Fibroblast of skin of right biceps (primary cell): Measurements from ENCODE around the gene SKOR1.
A peak's percentile ranks its signal among the peaks of the same experiment; 100 is the strongest.

Experiments used
- DNase-seq: peaks from one replicate; pipeline ENCODE4 v3.0.0-alpha.2; 2013

Gene SKOR1

GRCh38 chr15:67819636-67820035 is 5.7 kb upstream of the SKOR1 start:
- no peak for DNase-seq

DNA sequence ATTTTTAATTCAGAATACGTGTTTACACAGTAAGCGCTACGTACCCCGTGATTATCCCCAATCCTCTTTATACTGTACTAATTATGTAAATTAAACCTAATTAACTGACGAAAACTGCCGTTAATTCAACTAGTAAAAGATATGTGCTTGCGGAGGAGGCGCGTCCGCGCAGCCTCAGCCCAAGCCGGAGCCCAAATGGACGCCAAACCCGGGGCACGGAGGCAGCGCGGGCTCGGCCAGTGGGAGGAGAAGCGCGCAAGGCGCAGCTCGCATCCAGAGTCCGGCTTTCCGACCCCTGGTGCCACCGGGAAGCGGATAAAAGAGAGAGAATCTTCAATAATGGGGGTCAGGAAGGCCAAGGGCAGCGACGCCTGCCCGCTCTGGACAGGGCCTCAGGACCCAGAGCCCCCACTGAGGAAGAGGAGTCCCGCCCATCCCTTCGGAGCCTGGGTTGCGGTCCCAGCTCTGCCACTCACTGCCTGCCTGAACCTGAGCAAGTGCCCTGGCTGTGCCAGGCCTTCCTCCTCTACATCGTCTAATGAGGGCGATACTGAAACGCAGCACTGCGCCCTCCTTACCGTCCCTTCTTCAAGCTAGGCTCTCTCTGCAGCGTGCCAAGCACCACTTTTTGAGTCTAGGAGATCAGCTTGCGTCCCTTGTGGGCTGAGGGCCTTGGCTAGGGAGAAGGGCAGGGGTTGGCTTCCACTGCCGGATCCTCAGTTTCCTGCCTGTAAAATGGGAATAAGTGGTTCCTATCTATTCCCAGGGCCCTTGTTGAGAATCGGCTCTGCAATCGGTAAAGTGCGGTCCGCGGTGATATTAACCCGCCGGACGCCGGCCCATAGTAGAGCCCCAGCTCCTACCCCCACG is 5.0 kb upstream of the SKOR1 start:
- DNase-seq, result no peak

- DNase-seq, result peak; percentile 56
These were observed 4.1 kb upstream of the SKOR1 start for GRCh38 chr15:67820992-67821783.

DNA sequence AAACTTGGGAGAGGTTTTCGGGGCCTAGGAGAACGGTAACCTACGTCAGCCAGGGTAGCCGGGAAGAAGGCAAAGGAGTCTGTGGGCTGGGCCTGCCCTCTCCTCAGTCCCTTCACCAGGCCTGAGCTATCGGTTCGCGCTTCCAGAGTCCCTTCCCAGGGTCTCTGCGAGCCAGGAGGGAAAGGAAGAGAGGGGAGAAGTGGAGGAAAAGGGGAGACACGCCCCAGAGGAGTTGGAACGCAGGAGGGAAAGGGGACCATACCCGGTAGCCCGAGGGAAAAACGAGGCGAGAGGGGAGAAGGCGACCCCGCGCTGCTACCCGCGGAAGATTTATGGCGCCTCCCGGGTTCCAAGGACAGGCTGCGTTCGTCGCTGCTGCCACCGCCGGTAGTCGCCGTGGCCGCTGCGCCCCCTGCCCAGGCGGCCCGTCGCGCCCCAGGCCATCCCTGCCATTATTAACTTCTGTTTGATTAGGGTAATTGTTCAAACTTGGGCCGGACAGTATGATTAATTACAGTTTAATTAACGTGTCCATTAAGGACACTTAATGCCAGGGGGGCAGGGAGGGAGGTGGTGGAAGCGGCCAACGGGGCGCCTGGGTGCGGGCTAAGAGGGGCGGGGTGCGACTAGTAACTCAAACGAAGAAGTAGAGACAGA is 3.4 kb upstream of the SKOR1 start:
- DNase-seq, result no peak

- DNase-seq, result no peak
These were observed 2.6 kb upstream of the SKOR1 start for GRCh38 chr15:67822537-67823313.

- DNase-seq, result no peak
These were observed 1.8 kb upstream of the SKOR1 start for GRCh38 chr15:67823314-67824196.

DNA sequence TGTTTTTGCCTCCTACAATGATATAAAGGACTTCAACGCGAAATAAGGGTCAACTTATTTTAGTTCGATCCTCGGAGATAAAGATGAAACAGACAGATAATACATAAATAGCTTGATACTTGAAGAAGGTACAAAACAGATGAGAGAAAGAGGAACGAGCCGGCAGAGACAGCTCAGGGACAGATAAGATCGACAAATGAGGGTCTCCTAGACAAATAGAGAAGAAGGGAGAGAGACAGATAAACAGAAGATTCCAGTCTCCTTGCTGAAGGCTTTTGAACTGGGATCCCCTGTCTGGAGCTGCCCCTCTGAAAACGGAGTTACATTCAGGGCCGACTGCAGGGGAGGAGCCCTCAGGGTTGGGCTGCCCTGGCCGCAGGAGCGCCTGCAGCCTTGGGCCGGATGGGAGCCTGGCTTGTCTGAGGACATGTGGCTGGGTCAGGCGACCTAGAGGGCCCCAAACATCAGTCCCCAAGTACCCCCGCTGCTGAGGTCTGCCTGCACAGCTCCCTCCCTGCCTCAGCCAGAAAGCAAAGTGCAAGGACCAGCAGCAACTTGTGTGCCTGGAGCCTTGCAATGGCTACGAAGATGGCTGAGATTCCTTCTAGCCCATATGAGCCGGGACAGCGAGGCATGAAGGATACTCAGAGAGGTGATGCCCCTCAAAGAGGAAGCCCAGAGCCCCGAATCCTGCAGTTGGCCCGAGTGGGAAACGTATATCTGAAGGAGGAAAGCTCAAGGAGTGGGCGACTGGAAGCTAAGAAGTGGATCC is 926 bp upstream of the SKOR1 start:
- DNase-seq, result no peak

DNA sequence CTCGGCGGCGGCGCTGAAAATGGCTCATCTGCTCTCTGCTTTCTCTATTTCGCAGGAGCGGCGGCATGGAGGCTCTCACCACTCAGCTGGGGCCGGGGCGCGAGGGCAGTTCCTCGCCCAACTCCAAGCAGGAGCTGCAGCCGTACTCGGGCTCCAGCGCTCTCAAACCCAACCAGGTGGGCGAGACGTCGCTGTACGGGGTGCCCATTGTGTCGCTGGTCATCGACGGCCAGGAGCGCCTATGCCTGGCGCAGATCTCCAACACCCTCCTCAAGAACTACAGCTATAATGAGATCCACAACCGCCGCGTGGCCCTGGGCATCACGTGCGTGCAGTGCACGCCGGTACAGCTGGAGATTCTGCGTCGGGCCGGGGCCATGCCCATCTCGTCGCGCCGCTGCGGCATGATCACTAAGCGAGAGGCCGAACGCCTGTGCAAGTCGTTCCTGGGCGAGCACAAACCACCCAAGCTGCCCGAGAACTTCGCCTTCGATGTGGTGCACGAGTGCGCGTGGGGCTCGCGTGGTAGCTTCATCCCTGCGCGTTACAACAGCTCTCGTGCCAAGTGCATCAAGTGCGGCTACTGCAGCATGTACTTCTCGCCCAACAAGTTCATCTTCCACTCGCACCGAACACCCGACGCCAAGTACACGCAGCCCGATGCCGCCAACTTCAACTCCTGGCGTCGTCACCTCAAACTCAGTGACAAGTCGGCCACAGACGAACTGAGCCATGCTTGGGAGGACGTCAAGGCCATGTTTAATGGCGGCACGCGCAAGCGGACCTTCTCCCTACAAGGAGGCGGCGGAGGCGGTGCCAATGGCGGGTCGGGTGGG is 790 bp downstream of the SKOR1 start:
- DNase-seq, result no peak

- DNase-seq, result no peak
These were observed 1.6 kb downstream of the SKOR1 start for GRCh38 chr15:67826717-67827561.

GRCh38 chr15:67827562-67828277 is 2.4 kb downstream of the SKOR1 start:
- DNase-seq, result no peak

GRCh38 chr15:67828278-67828968 is 3.1 kb downstream of the SKOR1 start:
- no peak for DNase-seq

- no peak for DNase-seq
These were observed 3.8 kb downstream of the SKOR1 start for GRCh38 chr15:67828969-67829646.

DNA sequence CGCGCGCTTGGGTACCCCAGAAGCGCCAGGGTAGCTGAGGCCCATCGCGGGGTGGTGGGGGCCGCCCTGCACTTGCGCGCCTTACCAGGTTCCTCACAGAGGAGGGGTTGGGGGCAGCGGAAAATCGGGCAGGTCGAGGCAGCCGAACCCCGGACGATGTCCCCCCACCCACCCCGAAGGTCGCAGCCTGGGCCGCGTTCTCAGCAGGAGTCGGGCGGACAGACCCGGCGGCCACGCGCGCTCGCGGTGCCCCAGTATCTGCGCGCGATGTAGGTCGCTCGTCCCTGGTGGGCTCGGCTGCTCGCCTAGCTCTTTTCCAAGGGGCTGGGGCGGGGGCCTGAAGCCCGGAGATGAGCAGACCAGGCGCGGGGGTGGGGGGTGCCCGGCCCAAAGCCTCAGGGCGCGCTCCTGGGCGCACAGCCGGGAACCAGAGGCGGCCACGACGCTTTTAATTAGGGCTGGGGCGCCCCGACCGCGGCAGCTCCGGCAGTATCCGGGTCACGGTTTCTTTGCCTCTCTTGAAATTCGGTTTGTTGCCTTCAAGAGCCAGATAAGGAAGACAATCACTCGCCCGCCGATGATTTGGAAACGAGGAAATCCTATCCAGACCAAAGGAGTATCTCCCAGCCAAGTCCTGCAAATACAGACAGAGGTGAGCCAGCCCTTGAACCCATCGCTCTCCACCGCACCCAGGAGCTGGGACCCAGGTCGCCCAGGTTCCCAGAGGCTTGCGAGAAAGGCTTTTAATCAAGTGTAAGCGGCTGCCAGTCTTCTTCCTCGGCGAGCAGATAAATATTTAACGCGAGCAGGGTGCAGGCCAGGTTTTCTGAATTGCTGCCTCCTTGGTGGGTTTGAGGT is 4.6 kb downstream of the SKOR1 start:
- DNase-seq, result no peak

GRCh38 chr15:67831363-67831762 is 6.1 kb downstream of the SKOR1 start:
- DNase-seq, result no peak

- no peak for DNase-seq
These were observed 6.8 kb downstream of the SKOR1 start for GRCh38 chr15:67832031-67832551.
